Measurements from ENCODE around the gene ZNF518A. TPM values are rescaled to one million over a fixed set of nuclear protein-coding genes. Genes with fewer than 3 reads are reported as not detected.

The ZNF518A gene
- total and polyA plus RNA-seq, 2 of the 13 experiments (the other 11 are each of a cell fraction or from before 2014, with no cell fraction given) = 21.7 to 37.1 TPM

DNA sequence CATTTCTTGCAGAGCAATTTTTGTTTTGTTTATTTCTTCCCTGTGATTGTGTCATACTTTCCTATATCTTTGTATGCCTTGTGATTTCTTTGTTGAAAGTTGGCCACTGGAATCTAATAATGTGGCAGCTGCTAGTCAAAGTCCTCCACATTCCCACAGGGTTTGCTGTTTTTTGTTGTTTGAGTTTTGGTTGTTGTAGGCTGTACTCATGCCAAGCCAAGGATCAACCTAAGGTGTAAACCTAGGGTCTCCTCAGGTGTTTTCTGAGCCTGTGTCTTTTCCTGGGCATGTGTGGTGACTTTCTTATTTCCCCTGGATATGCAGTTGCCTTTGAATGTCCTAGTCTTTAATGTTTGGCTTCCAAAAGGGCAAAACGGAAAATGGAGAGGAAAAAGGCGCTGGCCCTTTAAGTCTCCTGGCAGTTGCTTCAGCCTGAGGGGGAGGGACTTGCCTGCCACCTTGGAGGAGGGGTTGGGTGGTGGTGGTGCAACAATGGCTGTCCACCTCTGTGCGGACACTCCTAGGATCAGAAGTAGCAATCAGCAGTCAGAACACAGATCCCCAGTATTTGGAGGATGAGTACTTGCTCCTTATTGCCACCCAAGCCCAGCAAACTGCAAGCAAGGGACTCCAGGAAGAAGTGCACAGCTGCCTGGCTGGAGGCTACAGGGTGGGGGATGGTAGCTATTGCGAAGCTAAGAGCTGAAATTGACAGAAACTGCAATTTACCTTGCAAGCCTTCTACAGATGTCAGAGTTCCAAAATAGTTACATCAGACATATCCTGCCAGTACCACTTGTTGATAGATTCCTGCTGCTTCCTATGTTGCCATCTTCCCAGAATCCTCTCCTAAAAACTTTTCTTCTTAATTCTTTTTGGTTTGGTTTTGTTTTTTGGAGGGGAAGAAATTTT is 5.6 kb upstream of the ZNF518A start (continued):
- TF ChIP-seq FOXO4 (CRISPR knock-in tag; conservative IDR thresholded peaks at IDR 0.05) (no peak), ZFP36L1 (CRISPR knock-in tag; IDR thresholded peaks at IDR 0.05) (0 out of 2 replicates have a peak, but pooled peaks have one; percentile 43), NFKB2 (CRISPR knock-in tag; IDR thresholded peaks at IDR 0.05; ENCODE audit: borderline replicate concordance) (0 out of 2 replicates have a peak, but pooled peaks have one; percentile 33), ZNF224 (CRISPR knock-in tag; IDR thresholded peaks at IDR 0.05) (no peak), ZNF430 (CRISPR knock-in tag; IDR thresholded peaks at IDR 0.05) (peak; percentile 99), ZMAT5 (CRISPR knock-in tag; IDR thresholded peaks at IDR 0.05; ENCODE audit: borderline replicate concordance, low read depth) (no peak), TAF15 (IDR thresholded peaks at IDR 0.05; ENCODE audit: low read depth, low read length, poor library complexity, severe bottlenecking) (no peak), POGZ (CRISPR knock-in tag; IDR thresholded peaks at IDR 0.05) (no peak; the same call in none of the 2 replicates), ZNF782 (CRISPR knock-in tag; IDR thresholded peaks at IDR 0.05; ENCODE audit: borderline replicate concordance) (no peak), ZNF788 (CRISPR knock-in tag; IDR thresholded peaks at IDR 0.05; ENCODE audit: borderline replicate concordance) (peak; percentile 88; the same call in 1 of the 2 replicates), KLF13 (CRISPR knock-in tag; IDR thresholded peaks at IDR 0.05) (no peak), ZNF557 (CRISPR knock-in tag; IDR thresholded peaks at IDR 0.05) (no peak), STAT6 (CRISPR knock-in tag; IDR thresholded peaks at IDR 0.05; ENCODE audit: borderline replicate concordance) (peak; percentile 63; the same call in 1 of the 2 replicates), ZNF256 (CRISPR knock-in tag; conservative IDR thresholded peaks at IDR 0.05) (no peak), ZNF235 (CRISPR knock-in tag; IDR thresholded peaks at IDR 0.05; ENCODE audit: borderline replicate concordance) (no peak), KAT7 (CRISPR knock-in tag; IDR thresholded peaks at IDR 0.05; ENCODE audit: borderline replicate concordance) (no peak), SIX4 (CRISPR knock-in tag; IDR thresholded peaks at IDR 0.05) (no peak), GABPB1 (CRISPR knock-in tag; IDR thresholded peaks at IDR 0.05) (peak; percentile 44), PBX3 (CRISPR knock-in tag; IDR thresholded peaks at IDR 0.05; ENCODE audit: borderline replicate concordance) (no peak), MXD3 (CRISPR knock-in tag; IDR thresholded peaks at IDR 0.05) (no peak)
- TF ChIP-seq, protein P1, sequence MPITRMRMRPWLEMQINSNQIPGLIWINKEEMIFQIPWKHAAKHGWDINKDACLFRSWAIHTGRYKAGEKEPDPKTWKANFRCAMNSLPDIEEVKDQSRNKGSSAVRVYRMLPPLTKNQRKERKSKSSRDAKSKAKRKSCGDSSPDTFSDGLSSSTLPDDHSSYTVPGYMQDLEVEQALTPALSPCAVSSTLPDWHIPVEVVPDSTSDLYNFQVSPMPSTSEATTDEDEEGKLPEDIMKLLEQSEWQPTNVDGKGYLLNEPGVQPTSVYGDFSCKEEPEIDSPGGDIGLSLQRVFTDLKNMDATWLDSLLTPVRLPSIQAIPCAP (CRISPR knock-in tag; IDR thresholded peaks at IDR 0.05; ENCODE audit: low read depth) = no peak
